Measurements from ENCODE around the gene CUBN. TPM values are rescaled to one million over a fixed set of nuclear protein-coding genes. Genes with fewer than 3 reads are reported as not detected.
A peak's percentile ranks its signal among the peaks of the same experiment; 100 is the strongest.

Gene CUBN
- total and polyA plus RNA-seq, 10 of the 15 experiments (the other 5 are each of a cell fraction or from before 2014, with no cell fraction given) = under 0.01 to 0.14 (median 0.02) TPM; not detected in 6

DNA sequence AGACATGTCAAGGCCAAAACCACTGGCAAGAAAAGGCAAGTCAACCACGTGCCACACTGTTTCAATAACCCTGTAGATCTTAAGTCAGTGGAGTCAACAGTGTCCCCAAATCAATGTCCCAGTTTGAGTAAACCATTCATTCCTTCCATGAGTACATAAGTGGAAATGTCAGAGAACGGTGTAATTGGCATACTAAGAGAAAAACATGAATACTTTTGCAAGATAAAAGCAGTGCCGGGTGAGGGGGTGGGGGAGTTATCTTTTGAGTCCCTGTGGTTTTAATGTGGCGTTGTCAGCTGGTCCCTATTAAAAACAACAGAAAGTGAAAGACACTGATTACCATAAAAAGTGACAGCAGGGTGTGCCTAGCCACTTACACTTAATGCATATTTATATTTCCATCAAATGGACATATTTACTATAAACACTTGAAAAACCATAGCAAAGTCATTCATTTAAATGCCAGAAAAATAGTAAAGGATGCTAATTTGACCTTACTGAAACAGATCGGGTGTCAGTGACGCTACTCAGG lies 350.2 kb downstream of the CUBN start (continued):
- TF ChIP-seq, protein P1, sequence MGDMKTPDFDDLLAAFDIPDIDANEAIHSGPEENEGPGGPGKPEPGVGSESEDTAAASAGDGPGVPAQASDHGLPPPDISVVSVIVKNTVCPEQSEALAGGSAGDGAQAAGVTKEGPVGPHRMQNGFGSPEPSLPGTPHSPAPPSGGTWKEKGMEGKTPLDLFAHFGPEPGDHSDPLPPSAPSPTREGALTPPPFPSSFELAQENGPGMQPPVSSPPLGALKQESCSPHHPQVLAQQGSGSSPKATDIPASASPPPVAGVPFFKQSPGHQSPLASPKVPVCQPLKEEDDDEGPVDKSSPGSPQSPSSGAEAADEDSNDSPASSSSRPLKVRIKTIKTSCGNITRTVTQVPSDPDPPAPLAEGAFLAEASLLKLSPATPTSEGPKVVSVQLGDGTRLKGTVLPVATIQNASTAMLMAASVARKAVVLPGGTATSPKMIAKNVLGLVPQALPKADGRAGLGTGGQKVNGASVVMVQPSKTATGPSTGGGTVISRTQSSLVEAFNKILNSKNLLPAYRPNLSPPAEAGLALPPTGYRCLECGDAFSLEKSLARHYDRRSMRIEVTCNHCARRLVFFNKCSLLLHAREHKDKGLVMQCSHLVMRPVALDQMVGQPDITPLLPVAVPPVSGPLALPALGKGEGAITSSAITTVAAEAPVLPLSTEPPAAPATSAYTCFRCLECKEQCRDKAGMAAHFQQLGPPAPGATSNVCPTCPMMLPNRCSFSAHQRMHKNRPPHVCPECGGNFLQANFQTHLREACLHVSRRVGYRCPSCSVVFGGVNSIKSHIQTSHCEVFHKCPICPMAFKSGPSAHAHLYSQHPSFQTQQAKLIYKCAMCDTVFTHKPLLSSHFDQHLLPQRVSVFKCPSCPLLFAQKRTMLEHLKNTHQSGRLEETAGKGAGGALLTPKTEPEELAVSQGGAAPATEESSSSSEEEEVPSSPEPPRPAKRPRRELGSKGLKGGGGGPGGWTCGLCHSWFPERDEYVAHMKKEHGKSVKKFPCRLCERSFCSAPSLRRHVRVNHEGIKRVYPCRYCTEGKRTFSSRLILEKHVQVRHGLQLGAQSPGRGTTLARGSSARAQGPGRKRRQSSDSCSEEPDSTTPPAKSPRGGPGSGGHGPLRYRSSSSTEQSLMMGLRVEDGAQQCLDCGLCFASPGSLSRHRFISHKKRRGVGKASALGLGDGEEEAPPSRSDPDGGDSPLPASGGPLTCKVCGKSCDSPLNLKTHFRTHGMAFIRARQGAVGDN (IDR thresholded peaks at IDR 0.05) = peak; percentile 67; the same call in 1 of the 2 replicates
- no peak for TF ChIP-seq WRNIP1 (IDR thresholded peaks at IDR 0.05; ENCODE audit: borderline replicate concordance, low read depth, low read length)
- 0 out of 2 replicates have a peak, but pooled peaks have one; percentile 28 for TF ChIP-seq BCL11A (IDR thresholded peaks at IDR 0.05; ENCODE audit: low read depth, low read length)
- TF ChIP-seq NFYB (IDR thresholded peaks at IDR 0.05; ENCODE audit: insufficient read depth, low read depth, low read length) = no peak
- peak; percentile 77 for TF ChIP-seq CBFB (IDR thresholded peaks at IDR 0.05; ENCODE audit: low read depth)
- peak; percentile 17 for TF ChIP-seq RELA (IDR thresholded peaks at IDR 0.05; ENCODE audit: borderline replicate concordance, partially characterized antibody)
- TF ChIP-seq, protein P2, sequence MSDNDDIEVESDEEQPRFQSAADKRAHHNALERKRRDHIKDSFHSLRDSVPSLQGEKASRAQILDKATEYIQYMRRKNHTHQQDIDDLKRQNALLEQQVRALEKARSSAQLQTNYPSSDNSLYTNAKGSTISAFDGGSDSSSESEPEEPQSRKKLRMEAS (IDR thresholded peaks at IDR 0.05; ENCODE audit: low read depth, low read length) = no peak
- no peak for TF ChIP-seq TBL1XR1 (IDR thresholded peaks at IDR 0.05; ENCODE audit: low read depth, low read length)
- no peak for TF ChIP-seq ZNF274 (IDR thresholded peaks at IDR 0.05; ENCODE audit: insufficient read depth, insufficient read length)
- peak in 1 of 2 experiments; percentile 52; a peak in 1 of 3 replicates for TF ChIP-seq EGR1 (IDR thresholded peaks at IDR 0.05; ENCODE audit: borderline replicate concordance in 1 of 2, low read depth in 2 of 2, low read length in 2 of 2)
- no peak for TF ChIP-seq BMI1 (IDR thresholded peaks at IDR 0.05; ENCODE audit: borderline replicate concordance)
- TF ChIP-seq SMC3 (IDR thresholded peaks at IDR 0.05; ENCODE audit: borderline replicate concordance, low read length) = no peak
- TF ChIP-seq NFIC (IDR thresholded peaks at IDR 0.05; ENCODE audit: low read depth, low read length) = peak; percentile 67; the same call in 1 of the 2 replicates
- TF ChIP-seq MXI1 (IDR thresholded peaks at IDR 0.05; ENCODE audit: low read depth, low read length) = peak; percentile 71; the same call in 1 of the 2 replicates
- TF ChIP-seq NR2F1 (conservative IDR thresholded peaks at IDR 0.05) = no peak
- no peak for TF ChIP-seq RCOR1 (conservative IDR thresholded peaks at IDR 0.05; ENCODE audit: low read depth, low read length)
- 0 out of 2 replicates have a peak, but pooled peaks have one; percentile 39 for TF ChIP-seq ZNF207 (IDR thresholded peaks at IDR 0.05; ENCODE audit: borderline replicate concordance)
- TF ChIP-seq RUNX3 (IDR thresholded peaks at IDR 0.05; ENCODE audit: low read length) = peak; percentile 96
- TF ChIP-seq ZSCAN29 (IDR thresholded peaks at IDR 0.05) = no peak
- no peak for TF ChIP-seq BACH1 (IDR thresholded peaks at IDR 0.05; ENCODE audit: borderline replicate concordance)
- no peak for TF ChIP-seq CREB1 (IDR thresholded peaks at IDR 0.05; ENCODE audit: low read depth)
- no peak for TF ChIP-seq STAT1 (conservative IDR thresholded peaks at IDR 0.05)
- TF ChIP-seq SRF (IDR thresholded peaks at IDR 0.05; ENCODE audit: low read depth in 2 of 2, low read length in 2 of 2) = no peak
- no peak for TF ChIP-seq FOS (IDR thresholded peaks at IDR 0.05; ENCODE audit: borderline replicate concordance, extremely low read depth, insufficient read length)
- TF ChIP-seq, protein P3, sequence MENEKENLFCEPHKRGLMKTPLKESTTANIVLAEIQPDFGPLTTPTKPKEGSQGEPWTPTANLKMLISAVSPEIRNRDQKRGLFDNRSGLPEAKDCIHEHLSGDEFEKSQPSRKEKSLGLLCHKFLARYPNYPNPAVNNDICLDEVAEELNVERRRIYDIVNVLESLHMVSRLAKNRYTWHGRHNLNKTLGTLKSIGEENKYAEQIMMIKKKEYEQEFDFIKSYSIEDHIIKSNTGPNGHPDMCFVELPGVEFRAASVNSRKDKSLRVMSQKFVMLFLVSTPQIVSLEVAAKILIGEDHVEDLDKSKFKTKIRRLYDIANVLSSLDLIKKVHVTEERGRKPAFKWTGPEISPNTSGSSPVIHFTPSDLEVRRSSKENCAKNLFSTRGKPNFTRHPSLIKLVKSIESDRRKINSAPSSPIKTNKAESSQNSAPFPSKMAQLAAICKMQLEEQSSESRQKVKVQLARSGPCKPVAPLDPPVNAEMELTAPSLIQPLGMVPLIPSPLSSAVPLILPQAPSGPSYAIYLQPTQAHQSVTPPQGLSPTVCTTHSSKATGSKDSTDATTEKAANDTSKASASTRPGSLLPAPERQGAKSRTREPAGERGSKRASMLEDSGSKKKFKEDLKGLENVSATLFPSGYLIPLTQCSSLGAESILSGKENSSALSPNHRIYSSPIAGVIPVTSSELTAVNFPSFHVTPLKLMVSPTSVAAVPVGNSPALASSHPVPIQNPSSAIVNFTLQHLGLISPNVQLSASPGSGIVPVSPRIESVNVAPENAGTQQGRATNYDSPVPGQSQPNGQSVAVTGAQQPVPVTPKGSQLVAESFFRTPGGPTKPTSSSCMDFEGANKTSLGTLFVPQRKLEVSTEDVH (IDR thresholded peaks at IDR 0.05; ENCODE audit: low read depth, partially characterized antibody) = no peak
- TF ChIP-seq CHD4 (IDR thresholded peaks at IDR 0.05) = no peak

All from GM12878 (cell line).